HG02623 (cell line): ENCODE results near the gene RAD51.
"Not testable (repeated sequence)": the region's sequence is repeated elsewhere in the genome, so short reads cannot be mapped to it uniquely, and the experiment has no call there.

Experiments
- ATAC-seq: cut with Tn5 transposase; IDR thresholded peaks from one replicate; pipeline ENCODE4 v1.9.1; 2021; ENCODE audit warnings: moderate library complexity; ENCODE audit not compliant: unreplicated experiment

Gene RAD51

DNA sequence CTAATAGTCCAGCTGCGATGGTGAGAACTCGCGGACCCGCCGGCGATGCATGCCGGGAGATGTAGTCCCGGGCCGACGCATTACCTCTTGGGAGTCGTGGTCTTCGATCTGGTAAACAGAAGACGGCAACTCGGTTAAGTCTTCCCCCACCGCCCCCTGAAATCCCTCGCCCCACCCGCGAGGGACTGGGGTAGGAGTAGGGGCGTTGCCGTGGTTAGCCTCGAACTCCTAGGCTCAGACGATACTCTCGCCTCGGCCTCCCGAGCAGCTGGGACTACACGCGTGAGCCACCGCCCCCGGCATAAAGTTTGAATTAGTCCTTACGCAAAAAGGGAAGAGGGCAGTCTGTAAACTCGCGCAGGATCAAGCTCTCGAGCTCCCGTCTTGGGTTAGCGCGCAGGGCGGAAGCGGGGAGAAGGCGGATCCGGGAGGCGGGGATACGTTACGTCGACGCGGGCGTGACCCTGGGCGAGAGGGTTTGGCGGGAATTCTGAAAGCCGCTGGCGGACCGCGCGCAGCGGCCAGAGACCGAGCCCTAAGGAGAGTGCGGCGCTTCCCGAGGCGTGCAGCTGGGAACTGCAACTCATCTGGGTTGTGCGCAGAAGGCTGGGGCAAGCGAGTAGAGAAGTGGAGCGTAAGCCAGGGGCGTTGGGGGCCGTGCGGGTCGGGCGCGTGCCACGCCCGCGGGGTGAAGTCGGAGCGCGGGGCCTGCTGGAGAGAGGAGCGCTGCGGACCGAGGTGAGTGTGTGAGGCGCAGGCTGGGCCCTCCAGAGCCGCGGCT, at the start of gene RAD51:
TSS of gene RAD51 (plus strand) at position 487 of the 781 bp plus-strand sequence. CDS start 3,585 bp downstream, outside the sequence.
- peak; percentile 84 for ATAC-seq

DNA sequence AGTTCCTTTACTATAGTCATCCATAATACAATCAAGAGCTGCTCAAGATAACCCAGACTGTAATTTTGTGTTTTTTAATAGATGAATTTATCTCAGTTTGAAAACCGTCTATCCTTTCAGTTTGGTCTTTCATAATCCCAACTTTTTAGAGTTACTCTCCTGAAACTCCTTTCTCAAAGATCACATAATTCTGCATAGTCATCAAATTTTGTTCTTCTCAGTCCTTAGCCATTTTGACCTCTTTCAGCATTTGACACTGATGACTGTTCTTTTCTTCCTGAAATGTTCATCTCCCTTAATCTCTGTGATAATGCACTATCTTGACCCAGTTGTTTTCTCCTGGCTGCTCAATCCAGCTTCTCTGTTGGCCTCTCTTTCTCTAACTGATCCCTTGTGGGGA, 47.5 kb upstream of the RAD51 start:
- ATAC-seq = no peak

DNA sequence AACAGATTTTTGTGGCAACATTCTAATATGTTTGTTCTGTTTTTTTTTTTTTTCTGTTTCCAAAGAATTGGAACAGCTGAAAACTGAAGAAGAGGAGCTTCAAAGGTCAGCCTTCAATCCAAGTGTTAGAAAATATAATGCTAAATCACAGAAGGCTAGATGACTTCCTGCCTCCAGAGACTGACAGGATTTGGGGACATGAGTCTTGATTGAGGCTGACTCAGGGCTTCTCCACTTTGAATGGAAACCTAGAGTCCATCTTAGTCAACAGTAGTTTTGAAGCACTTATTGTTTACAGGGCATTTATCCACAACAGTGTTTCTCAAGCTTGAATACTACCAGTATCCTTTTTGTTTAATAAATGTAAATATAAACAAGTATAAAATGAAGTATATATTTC, 44.5 kb upstream of the RAD51 start:
- ATAC-seq = no peak

DNA sequence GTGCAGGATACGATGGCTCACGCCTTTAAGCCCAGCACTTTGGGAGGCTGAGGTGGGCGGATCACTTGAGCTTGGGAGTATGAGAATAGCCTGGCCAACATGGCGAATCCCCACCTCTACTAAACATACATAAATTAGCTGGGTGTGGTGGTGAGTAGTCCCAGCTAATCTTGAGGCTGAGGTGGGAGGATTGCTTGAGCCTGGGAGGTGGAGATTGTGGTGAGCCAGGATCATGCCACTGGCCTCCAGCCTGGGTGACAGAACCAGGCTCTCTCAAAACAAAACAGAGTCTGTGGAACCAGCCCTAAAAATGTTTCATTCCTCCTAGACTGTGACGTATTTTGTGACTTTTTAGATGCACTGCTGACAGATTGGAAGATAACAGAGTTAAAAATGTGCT, 34.3 kb upstream of the RAD51 start:
- ATAC-seq = no peak

DNA sequence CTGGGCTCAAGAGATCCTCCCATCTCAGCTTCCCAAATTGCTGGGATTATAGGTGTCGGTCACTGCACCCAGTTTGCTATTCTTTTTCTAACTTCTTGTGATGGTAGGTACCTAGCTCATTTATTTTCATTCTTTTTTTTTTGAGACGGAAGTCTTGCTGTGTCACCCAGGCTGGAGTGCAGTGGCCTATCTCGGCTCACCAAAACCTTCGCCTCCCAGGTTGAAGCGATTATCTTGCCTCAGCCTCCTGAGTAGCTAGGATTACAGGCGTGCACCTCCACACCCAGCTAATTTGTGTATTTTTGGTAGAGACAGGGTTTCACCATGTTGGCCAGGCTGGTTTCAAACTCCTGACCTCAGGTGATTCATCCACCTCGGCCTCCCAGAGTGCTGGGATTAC, 30.1 kb upstream of the RAD51 start:
- no peak for ATAC-seq

DNA sequence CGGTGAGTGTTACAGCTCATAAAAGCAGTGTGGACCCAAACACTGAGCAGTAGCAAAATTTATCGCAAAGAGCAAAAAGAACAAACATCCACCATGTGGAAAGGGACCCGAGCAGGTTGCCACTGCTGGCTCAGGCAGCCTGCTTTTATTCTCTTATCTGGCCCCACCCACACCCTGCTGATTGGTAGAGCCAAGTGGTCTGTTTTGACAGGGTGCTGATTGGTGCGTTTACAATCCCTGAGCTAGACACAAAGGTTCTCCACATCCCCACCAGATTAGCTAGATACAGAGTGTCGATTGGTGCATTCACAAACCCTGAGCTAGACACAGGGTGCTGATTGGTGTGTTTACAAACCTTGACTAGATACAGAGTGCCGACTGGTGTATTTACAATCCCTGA, 18.7 kb upstream of the RAD51 start:
- not testable (repeated sequence) for ATAC-seq

DNA sequence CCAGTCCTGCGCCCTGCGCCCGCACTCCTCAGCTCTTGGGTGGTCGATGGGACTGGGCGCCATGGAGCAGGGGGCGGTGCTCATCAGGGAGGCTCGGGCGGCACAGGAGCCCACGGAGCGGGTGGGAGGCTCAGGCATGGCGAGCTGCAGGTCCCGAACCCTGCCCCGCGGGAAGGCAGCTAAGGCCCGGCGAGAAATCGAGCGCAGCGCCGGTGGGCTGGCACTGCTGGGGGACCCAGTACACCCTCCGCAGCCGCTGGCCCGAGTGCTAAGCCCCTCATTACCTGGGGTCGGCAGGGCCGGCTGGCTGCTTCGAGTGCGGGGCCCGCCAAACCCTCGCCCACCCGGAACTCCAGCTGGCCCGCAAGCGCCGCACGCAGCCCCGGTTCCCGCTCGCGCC, 18.1 kb upstream of the RAD51 start:
- not testable (repeated sequence) for ATAC-seq

DNA sequence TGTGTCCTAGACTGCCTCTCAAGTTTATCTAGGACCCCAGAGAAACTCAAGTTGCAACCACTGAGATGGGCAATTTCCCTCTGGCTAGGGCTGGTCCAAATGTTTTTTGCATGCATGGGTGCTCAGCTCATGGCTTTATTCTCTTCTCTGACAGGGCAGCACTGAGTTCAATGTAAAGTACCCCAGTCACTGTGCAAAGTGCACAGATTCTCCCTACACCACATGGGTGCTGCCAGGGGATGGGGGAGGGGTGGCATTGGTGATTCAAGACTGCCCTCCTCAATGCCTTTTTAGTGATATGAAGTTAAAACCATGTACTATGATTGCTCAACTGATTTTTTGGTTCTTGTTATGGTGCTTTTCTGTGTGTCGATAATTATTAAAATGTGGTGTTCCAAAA, 14.8 kb upstream of the RAD51 start:
- no peak for ATAC-seq

DNA sequence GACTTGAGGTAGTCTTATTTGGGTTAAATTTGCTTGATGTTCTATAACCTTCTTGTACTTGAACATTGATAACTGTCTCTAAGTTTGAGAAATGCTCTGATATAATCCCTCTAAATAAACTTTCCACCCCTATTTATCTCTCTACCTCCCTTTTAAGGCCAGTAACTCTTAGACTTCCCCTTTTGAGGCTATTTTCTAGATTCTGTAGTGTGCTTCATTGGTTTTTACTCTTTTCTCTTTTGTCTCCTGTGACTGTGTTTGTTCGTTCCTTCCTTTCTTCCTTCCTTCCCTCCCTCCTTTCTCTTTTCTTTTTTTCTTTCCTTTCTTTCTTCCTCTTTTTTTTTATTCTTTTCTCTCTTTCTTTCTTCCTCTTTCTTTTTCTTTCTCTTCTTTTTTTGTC, 14.0 kb upstream of the RAD51 start:
- not testable (repeated sequence) for ATAC-seq

DNA sequence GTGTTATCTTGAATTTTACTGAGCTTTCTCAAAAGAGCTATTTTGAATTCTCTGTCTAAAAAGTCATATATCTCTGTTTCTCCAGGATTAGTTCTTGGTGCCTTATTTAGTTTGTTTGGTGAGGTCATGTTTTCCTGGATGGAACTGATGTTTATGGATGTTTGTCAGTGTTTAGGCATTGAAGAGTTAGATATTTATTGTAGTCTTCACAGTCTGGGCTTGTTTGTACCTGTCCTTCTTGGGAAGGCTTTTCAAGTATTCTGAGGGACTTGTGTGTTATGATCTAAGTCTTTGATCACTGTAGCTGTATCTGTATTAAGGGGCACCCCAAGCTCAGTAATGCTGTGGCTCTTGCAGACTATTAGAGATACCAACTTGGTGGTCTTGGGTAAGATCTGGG, 10.6 kb upstream of the RAD51 start:
- no peak for ATAC-seq

DNA sequence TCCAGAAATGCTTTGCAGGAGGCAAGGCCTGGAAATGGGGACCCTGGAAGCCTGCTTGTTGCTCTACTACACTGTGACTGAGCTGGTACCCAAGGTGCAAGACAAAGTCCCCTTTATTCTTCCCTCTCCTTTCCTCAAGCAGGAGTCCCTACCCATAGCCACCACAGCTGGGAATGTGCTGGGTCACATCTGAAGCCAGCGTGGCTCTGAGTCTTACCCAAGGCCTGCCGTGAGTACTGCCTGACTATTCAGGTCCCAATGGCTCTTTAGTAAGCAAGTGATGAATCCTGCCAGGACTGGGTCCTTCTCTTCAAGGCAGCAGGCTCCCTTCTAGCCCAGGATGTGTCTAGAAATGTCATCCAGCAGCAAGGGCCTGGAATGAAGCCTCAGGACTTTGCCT, 9.6 kb upstream of the RAD51 start:
- ATAC-seq = no peak

DNA sequence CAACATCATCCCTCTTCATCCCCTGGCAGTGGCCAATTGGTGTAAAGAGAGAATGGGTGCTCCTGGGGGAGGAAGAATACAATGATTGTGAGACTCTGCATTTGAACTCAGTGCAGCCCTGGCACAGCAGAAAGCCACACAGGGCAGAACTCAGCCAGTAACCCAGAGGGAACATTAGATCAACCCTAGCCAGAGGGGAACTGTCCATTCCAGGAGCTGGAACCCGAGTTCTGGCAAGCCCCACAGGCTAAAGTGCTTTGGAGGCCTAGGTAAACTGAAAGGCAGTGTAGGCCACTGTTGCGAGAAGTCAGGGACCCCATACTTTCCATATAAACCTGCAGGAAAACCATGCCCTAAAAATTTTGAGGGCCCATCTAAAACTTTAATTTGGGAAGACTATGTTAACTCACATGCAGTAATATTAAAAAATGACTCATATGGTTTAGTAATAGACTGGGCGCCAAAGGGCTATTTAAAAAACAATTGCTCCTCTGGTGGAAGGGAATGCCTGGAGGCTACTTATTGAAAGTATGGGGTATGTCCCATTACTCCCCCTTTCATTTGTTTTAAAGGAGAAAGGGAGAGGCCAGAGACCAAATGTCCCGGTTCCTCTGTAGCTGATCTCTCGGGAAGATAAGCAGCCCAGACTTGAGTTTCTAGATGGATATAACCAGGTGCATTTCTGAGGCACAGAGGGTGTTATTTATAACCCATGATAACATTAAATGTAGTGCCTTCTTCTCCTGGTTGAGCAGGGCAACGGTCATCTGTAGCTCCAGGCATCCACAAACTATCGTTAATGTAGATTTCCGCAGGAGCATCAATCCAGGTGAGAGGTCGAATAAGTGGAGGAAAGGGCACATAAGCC, 5.8 kb upstream of the RAD51 start:
- ATAC-seq = no peak

DNA sequence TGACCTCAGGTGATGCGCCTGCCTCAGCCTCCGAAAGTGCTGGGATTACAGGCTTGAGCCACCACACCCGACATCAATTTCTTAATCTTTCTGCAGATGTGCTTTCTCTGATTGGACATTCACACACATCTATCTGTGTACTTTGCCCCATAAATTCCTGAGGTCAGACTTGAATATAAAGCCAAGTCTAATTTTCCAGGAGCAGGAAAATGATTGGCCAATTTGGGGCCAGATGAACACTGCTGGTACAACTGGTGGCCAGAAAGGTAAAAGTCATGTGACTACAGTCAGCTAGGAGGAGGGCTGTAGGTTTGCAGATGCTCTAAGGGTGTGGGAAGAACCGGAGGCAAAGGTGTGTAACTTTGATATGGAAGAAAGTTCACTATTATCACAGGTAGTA, 3.2 kb upstream of the RAD51 start:
- no peak for ATAC-seq

DNA sequence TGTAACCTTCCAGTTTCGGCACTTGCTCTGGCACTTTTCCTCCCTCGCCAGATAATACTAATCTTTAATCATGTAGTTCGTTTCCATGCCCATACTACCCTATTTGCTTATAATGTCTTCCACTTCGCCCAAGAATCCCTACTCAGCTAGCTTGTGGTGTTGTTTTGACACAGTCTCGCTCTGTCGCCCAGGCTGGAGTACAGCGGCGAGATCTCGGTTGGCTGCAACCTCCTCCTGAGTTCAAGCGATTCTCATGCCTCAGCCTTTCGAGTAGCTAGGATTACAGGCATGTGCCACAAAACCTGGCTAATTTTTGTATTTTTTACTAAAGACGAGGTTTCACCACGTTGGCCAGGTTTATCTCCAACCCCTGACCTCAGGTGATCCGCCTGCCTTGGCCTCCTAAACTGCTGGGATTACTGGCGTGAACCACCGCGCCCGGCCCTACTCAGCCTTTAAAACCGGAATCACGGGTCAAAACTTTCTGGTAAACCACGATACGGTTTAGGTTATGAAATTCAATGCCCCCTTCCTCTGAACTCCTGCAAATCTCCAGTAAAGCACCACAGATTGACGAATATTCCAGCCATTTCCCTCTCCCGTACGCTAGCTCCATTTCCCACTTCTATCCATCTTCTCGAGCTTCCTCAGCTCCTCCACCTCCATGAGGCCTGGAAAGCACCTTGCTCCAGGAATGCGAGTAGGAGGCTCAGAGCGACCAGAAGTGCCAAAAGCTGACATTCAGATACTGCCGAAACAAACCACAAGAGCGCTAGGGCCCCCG, 878 bp upstream of the RAD51 start:
- ATAC-seq = no peak

DNA sequence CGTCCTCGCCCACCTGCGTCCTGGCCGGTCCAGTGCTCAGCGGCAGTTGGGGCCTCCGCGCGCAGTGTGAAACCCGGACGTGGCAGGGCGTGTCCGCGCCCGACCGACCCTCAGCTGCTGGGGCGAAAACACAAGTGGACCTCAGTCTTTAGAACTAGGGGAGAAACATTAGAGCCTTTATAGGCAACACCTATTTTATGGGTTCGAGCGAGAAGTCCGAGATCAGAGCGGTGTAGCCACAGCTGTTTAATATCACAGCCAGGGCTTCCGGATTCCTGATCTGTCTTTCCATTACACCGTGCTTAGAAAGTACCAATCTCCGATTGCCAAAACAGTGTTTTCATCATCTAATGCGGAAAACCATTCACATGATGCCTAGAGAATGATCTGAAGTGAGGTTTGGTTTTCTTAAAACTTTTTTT, 506 bp downstream of the RAD51 start:
- no peak for ATAC-seq

DNA sequence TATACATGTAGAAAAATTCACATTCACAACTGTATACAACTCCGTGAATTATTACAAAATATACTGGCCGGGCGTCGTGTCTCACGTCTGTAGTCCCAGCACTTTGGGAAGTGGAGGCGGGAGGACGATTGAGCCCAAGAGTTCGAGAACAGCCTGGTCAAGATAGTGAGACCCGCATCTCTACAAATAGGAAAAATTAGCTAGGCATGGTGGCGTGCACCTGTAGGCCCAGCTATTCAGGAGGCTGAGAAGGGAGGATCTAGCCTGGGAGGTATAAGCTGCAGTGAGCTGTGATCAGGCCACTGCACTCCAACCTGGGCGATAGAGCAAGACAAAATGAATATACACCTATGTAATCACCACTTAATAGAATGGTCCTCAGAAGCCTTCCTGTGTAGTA, 1.3 kb downstream of the RAD51 start:
- no peak for ATAC-seq

DNA sequence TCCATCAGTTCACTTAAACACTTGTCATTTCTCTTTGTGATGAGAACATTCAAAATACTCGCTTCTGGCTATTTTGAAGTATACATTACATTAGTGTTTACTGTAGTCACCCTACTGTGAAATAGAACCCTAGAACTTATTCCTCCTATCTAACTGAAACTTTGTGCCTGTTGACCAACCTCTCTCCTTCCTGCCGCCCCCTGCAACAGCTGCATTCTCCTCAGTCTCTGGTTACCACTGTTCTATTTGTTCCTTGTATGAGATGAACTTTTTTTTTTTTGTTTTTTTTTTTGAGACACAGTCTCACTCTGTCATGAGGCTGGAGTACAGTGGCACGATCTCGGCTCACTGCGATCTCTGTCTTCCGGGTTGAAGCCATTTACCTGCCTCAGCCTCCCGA, 2.9 kb downstream of the RAD51 start:
- ATAC-seq = no peak

DNA sequence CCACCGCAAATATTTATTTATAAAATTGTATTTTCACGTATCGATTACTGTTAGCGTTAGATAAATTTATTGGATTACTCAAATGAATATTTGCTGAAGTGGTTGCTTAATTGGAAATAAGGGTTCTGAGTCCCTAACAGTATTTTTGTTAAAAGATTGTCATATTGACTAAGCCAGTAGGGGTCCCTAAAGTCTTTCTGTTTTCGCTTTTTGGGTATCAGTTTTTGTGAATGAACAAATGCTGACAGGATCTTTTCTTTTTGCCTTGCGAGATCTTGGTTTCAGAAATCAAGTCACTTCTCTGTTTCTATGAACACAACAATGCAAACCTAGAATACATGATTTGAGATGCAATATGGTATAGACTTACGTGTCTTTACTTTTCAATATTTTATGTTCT, 7.1 kb downstream of the RAD51 start:
- no peak for ATAC-seq

DNA sequence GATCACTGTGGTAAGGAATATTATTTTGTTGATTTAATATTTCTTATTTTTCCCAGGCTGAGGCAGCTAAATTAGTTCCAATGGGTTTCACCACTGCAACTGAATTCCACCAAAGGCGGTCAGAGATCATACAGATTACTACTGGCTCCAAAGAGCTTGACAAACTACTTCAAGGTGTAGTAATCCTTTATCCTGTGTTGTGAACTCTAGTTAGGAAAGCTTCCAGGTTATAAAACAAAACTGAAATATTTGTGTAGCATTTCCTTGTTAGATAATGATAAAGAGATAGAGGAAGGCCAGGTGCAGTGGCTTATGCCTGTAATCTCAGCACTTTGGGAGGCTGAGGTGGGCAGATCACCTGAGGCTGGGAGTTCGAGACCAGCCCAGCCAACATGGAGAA, 11.1 kb downstream of the RAD51 start:
- no peak for ATAC-seq

DNA sequence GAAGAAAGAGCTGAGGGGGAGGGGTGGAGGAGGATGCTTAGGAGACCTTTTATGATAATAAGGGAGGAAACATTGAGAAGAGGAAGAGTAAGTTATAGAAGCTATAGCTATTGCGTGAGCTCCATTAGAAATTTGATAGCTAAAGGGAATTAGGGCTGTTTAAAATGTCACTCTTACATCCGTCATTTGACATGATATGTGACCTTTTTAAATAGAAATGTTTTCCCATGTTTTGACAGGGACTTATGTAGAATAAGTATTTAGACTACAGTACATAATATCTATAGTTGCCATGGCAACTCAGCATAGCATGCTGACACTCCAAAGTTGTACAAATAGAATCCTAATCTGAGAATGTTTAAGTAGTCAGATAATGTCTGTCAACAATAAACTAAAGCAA, 19.2 kb downstream of the RAD51 start:
- no peak for ATAC-seq

DNA sequence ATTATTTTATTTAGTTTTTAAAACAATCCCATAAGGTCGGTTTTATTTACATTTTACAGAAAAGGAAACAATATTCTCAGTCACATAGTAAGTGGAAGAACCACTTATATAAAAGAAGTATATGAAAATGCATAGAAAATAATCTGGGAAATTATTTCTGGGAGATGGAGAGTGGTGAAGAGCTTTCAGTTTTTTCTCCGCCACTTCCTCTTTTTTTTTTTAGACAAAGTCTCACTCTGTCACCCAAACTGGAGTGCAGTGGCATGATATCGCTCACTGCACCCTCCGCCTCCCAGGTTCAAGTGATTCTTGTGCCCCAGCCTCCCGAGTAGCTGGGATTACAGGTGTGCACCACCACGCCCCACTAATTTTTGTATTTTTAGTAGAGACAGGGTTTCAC, 21.2 kb downstream of the RAD51 start:
- no peak for ATAC-seq
